Transverse colon (tissue), 4 donors: ENCODE measurements around the gene ZNF560. TPM values are rescaled to one million over a fixed set of nuclear protein-coding genes. Genes with fewer than 3 reads are reported as not detected.

Source experiments
- DNase-seq: peaks from one replicate; pipeline ENCODE4 v3.0.0-alpha.2; 2019
- H3K27ac ChIP-seq, 4 donors: fragments of 200-600 bp; sonication (generic); 2 replicates each; pipeline ENCODE4 v1.5.1; 2016 to 2018; ENCODE audit warnings: inconsistent platforms in 4 of 4
- H3K27me3 ChIP-seq: fragments of 200-600 bp; sonication (generic); 2 replicates; pipeline ENCODE4 v1.5.1; 2017; ENCODE audit warnings: inconsistent platforms
- H3K36me3 ChIP-seq, 4 donors: fragments of 200-600 bp; sonication (generic); 2 replicates each; pipeline ENCODE4 v1.5.1; 2017 to 2019; ENCODE audit warnings: inconsistent platforms in 4 of 4
- H3K4me1 ChIP-seq, 4 donors: fragments of 200-600 bp; sonication (generic); 2 replicates each; pipeline ENCODE4 v1.5.1; 2017 to 2020; ENCODE audit warnings: inconsistent platforms in 4 of 4
- H3K4me3 ChIP-seq, 4 donors: fragments of 200-600 bp; sonication (generic); 1 replicate in 1 of 4; 2 replicates in 3 of 4; pipeline versions ENCODE4 v1.5.1 to v1.6.1; 2017 to 2019; ENCODE audit warnings: inconsistent platforms in 4 of 4
- H3K9me3 ChIP-seq, 2 donors: fragments of 200-600 bp; sonication (generic); 2 replicates each; pipeline ENCODE4 v1.5.1; 2017 to 2019; ENCODE audit warnings: inconsistent platforms in 2 of 2
- CTCF ChIP-seq, 5 experiments: fragments of 200-600 bp in 3 of 5; fragments of 450-650 bp in 2 of 5; sonication (generic) in 3 of 5; IDR thresholded peaks; 1 replicate in 2 of 5; 2 replicates in 3 of 5; pipeline ENCODE4 v1.5.1; 2016 to 2017; ENCODE audit warnings: antibody characterized with exemption in 5 of 5, inconsistent platforms in 3 of 5, mild to moderate bottlenecking in 2 of 5, moderate library complexity in 1 of 5
- EP300 ChIP-seq: sonication (generic); formaldehyde crosslinking; IDR thresholded peaks from one replicate; pipeline ENCODE4 v1.6.1; 2017; ENCODE audit warnings: antibody characterized with exemption, low read depth
- POLR2A ChIP-seq: fragments of 450-650 bp; IDR thresholded peaks from one replicate; pipeline ENCODE4 v1.6.1; 2016; ENCODE audit warnings: antibody characterized with exemption, mild to moderate bottlenecking, moderate library complexity
- POLR2AphosphoS5 ChIP-seq, 3 donors: sonication (generic); formaldehyde crosslinking; IDR thresholded peaks; one replicate each; pipeline ENCODE4 v1.6.1; 2016; ENCODE audit warnings: antibody characterized with exemption in 3 of 3
- WGBS, 2 donors: methylation state at CpG; one replicate each; pipeline ENCODE4 v1.1.5; 2018; ENCODE audit warnings: low coverage in 1 of 2; 5-methylcytosine and 5-hydroxymethylcytosine counted together
- in situ Hi-C, 4 donors: fragments of 200-750 bp; cut with MboI; loops; one replicate each; pipeline versions ENCODE4 v1.15.0 to v1.15.1; 2017; ENCODE audit warnings: low sequenced_read_pairs in 3 of 4, low pct_ligation_motif_present in 1 of 4, low pct_unique_long_range_greater_than_20kb in 1 of 4
- intact Hi-C: fragments of 100-400 bp; cut with DNase I; formaldehyde crosslinking; loops from one replicate; pipeline ENCODE4 v1.15.1; 2023; ENCODE audit warnings: low total_unique reads
- total RNA-seq, 4 donors: library from RNA; depleted of rRNA; stranded (reverse); fragments of >200 nt; gene quantifications; one replicate each; pipeline ENCODE4 v1.1.0, GENCODE V29; 2016

ZNF560 gene
- total RNA-seq, 4 donors from 2014 or later: not detected

GRCh38 chr19:9523885-9524474 lies 25.6 kb upstream of the ZNF560 start:
- Histone ChIP-seq H3K9me3 (peaks cover 81 to 95% of the 10 kb centered on the region in 2 donors), H3K4me3 (no peak overlapping the region), H3K27ac (no peak overlapping the region), H3K36me3 (peaks cover 8 to 38% (median 23%) of the 10 kb centered on the region in 4 donors), H3K27me3 (no peaks in the 10 kb centered on the region), H3K4me1 (no peaks in the 10 kb centered on the region)
- WGBS, 2 donors: 97 to 100% methylated on average over 1 of the region's 1 CpG
- in situ Hi-C loops: no loop called here
- intact Hi-C loops: no loop called here
- no peak for TF ChIP-seq POLR2A
- no peak for TF ChIP-seq POLR2AphosphoS5 (IDR thresholded peaks at IDR 0.05)
- TF ChIP-seq EP300: no peak
- no peak for TF ChIP-seq CTCF (IDR thresholded peaks at IDR 0.05)
- no peak for DNase-seq

GRCh38 chr19:9507285-9507684 lies 8.9 kb upstream of the ZNF560 start:
- intact Hi-C loops (no loop called here), in situ Hi-C loops (no loop called here)
- TF ChIP-seq POLR2AphosphoS5 (IDR thresholded peaks at IDR 0.05): no peak
- no peak for TF ChIP-seq POLR2A
- TF ChIP-seq CTCF (IDR thresholded peaks at IDR 0.05): no peak
- TF ChIP-seq EP300: no peak
- DNase-seq: no peak
- 81% methylated on average over 3 of the region's 3 CpGs for WGBS, 2 donors
- no peak overlapping the region for H3K4me3 ChIP-seq
- H3K27me3 ChIP-seq: no peaks in the 10 kb centered on the region
- no peak overlapping the region for H3K27ac ChIP-seq
- H3K4me1 ChIP-seq: no peaks in the 10 kb centered on the region
- H3K36me3 ChIP-seq: no peaks in the 10 kb centered on the region
- H3K9me3 ChIP-seq: peaks cover 28 to 46% of the 10 kb centered on the region in 2 donors

- in situ Hi-C loops: no loop called here
Measured at GRCh38 chr19:9500796-9501195, 2.4 kb upstream of the ZNF560 start.

GRCh38 chr19:9494096-9494495 lies 4.3 kb downstream of the ZNF560 start:
- Histone ChIP-seq H3K36me3 (no peaks in the 10 kb centered on the region), H3K9me3 (peaks cover 22 to 28% of the 10 kb centered on the region in 2 donors), H3K4me1 (no peaks in the 10 kb centered on the region), H3K27me3 (peaks cover 5% of the 10 kb centered on the region), H3K4me3 (no peak overlapping the region), H3K27ac (no peak overlapping the region)
- in situ Hi-C loops: no loop called here
- intact Hi-C loops: no loop called here
- TF ChIP-seq CTCF (IDR thresholded peaks at IDR 0.05) (no peak), EP300 (no peak), POLR2AphosphoS5 (IDR thresholded peaks at IDR 0.05) (no peak), POLR2A (no peak)
- DNase-seq: no peak
- 67 to 80% methylated on average over 1 to 2 of the region's 2 CpGs for WGBS, 2 donors

More at GRCh38 chr19:9500796-9501195, 2.4 kb upstream of the ZNF560 start:
- intact Hi-C loops: no loop called here
- no peak for TF ChIP-seq POLR2A
- no peak for TF ChIP-seq CTCF (IDR thresholded peaks at IDR 0.05)
- no peak for TF ChIP-seq EP300
- TF ChIP-seq POLR2AphosphoS5 (IDR thresholded peaks at IDR 0.05): no peak
- Histone ChIP-seq H3K27me3 (peaks cover 5% of the 10 kb centered on the region), H3K36me3 (no peaks in the 10 kb centered on the region), H3K9me3 (peaks cover 61 to 67% of the 10 kb centered on the region in 2 donors), H3K27ac (no peak overlapping the region), H3K4me1 (no peaks in the 10 kb centered on the region), H3K4me3 (no peak overlapping the region)
- DNase-seq: no peak
- WGBS, 2 donors: 84 to 100% methylated on average over 1 of the region's 1 CpG
